CD14-positive monocyte (primary cell): ENCODE results near the gene KRTAP10-1. TPM values are rescaled to one million over a fixed set of nuclear protein-coding genes. Genes with fewer than 3 reads are reported as not detected.

Source experiments
- DNase-seq, 3 donors: peaks; one replicate each; pipeline ENCODE4 v3.0.0-alpha.2; 2011 to 2022
- H2AFZ ChIP-seq: 2 replicates; pipeline ENCODE4 v1.6.0; 2012; ENCODE audit warnings: mild to moderate bottlenecking, low read depth, low read length, inconsistent platforms; ENCODE audit not compliant: insufficient read depth, poor library complexity, severe bottlenecking
- H3K27ac ChIP-seq, 2 donors: 1 replicate in 1 of 2; 2 replicates in 1 of 2; pipeline ENCODE4 v1.5.1; 2012 to 2013; ENCODE audit warnings: low read length in 2 of 2, control low read depth in 1 of 2, inconsistent platforms in 1 of 2, low read depth in 1 of 2, mild to moderate bottlenecking in 1 of 2
- H3K27me3 ChIP-seq, 2 donors: one replicate each; pipeline versions ENCODE4 v1.6.0 to v1.6.1; 2011 to 2013; ENCODE audit warnings: low read length in 2 of 2; ENCODE audit not compliant: control insufficient read depth in 2 of 2, insufficient read depth in 2 of 2
- H3K36me3 ChIP-seq, 2 donors: replicated peaks in 1 of 2; 1 replicate in 1 of 2; 2 replicates in 1 of 2; pipeline versions ENCODE4 v1.5.1 to v1.6.1; 2012 to 2013; ENCODE audit warnings: low read length in 2 of 2, control low read depth in 1 of 2, inconsistent platforms in 1 of 2, mild to moderate bottlenecking in 1 of 2; ENCODE audit not compliant: insufficient read depth in 2 of 2, control insufficient read depth in 1 of 2
- H3K4me1 ChIP-seq, 2 donors: 1 replicate in 1 of 2; 2 replicates in 1 of 2; pipeline versions ENCODE4 v1.5.1 to v1.6.1; 2012 to 2013; ENCODE audit warnings: low read length in 2 of 2, control low read depth in 1 of 2, inconsistent platforms in 1 of 2, mild to moderate bottlenecking in 1 of 2, moderate library complexity in 1 of 2; ENCODE audit not compliant: insufficient read depth in 2 of 2, control insufficient read depth in 1 of 2
- H3K4me2 ChIP-seq: replicated peaks from 2 replicates; pipeline ENCODE3; 2012; ENCODE audit warnings: low read length, moderate library complexity, mild to moderate bottlenecking; ENCODE audit not compliant: poor library complexity, severe bottlenecking; ENCODE audit errors: extremely low read depth
- H3K4me3 ChIP-seq, 3 experiments: fragments of 200-600 bp in 1 of 3; sonication (generic) in 1 of 3; replicated peaks in 1 of 3; 1 replicate in 2 of 3; 2 replicates in 1 of 3; pipeline ENCODE4 v1.5.1; 2011 to 2013; ENCODE audit warnings: low read length in 3 of 3, mild to moderate bottlenecking in 3 of 3, control low read depth in 2 of 3, low read depth in 2 of 3, inconsistent platforms in 1 of 3, moderate library complexity in 1 of 3
- H3K79me2 ChIP-seq: 2 replicates; pipeline ENCODE4 v1.6.0; 2012; ENCODE audit warnings: mild to moderate bottlenecking, control low read depth, inconsistent platforms, low read length, moderate library complexity; ENCODE audit not compliant: insufficient read depth
- H3K9ac ChIP-seq: 2 replicates; pipeline ENCODE4 v1.6.0; 2017; ENCODE audit warnings: low read length, mild to moderate bottlenecking; ENCODE audit not compliant: insufficient read depth, poor library complexity, severe bottlenecking
- H3K9me3 ChIP-seq, 2 donors: replicated peaks in 1 of 2; 1 replicate in 1 of 2; 2 replicates in 1 of 2; pipeline versions ENCODE4 v1.5.1 to v1.6.1; 2012 to 2013; ENCODE audit warnings: low read length in 2 of 2, control low read depth in 1 of 2; ENCODE audit not compliant: control insufficient read depth in 1 of 2, insufficient read depth in 1 of 2
- H4K20me1 ChIP-seq: 2 replicates; pipeline ENCODE4 v1.6.0; 2012; ENCODE audit warnings: mild to moderate bottlenecking, low read length, control low read depth, moderate library complexity; ENCODE audit not compliant: insufficient read depth
- H3K27ac Mint-ChIP-seq, 7 donors: one replicate each; pipeline ENCODE4 v1.8.0; 2020; ENCODE audit warnings: mild to moderate bottlenecking in 7 of 7, mixed read lengths in 7 of 7, moderate library complexity in 6 of 7, inconsistent platforms in 2 of 7
- H3K27me3 Mint-ChIP-seq, 3 donors: one replicate each; pipeline ENCODE4 v1.8.0; 2021 to 2022; ENCODE audit warnings: low read depth in 3 of 3, mild to moderate bottlenecking in 3 of 3, mixed read lengths in 3 of 3, moderate library complexity in 3 of 3, inconsistent platforms in 1 of 3
- H3K36me3 Mint-ChIP-seq, 2 donors: one replicate each; pipeline ENCODE4 v1.8.0; 2020; ENCODE audit warnings: mixed read lengths in 2 of 2, inconsistent platforms in 1 of 2, mild to moderate bottlenecking in 1 of 2
- H3K4me1 Mint-ChIP-seq: one replicate; pipeline ENCODE4 v1.8.0; 2020; ENCODE audit warnings: mild to moderate bottlenecking, mixed read lengths
- H3K4me3 Mint-ChIP-seq, 2 donors: one replicate each; pipeline ENCODE4 v1.8.0; 2020; ENCODE audit warnings: mild to moderate bottlenecking in 2 of 2, mixed read lengths in 2 of 2, moderate library complexity in 1 of 2
- H3K9me3 Mint-ChIP-seq, 7 donors: one replicate each; pipeline ENCODE4 v1.8.0; 2020 to 2022; ENCODE audit warnings: mixed read lengths in 7 of 7, mild to moderate bottlenecking in 6 of 7, moderate library complexity in 6 of 7, inconsistent platforms in 2 of 7
- WGBS: methylation state at CpG from one replicate; pipeline ENCODE4 v1.1.5; 2013; ENCODE audit warnings: missing lambda C conversion rate; ENCODE audit not compliant: insufficient coverage; 5-methylcytosine and 5-hydroxymethylcytosine counted together
- intact Hi-C, 2 donors: fragments of 100-400 bp; cut with micrococcal nuclease; formaldehyde crosslinking; loops; one replicate each; pipeline versions ENCODE4 v1.15.0 to v1.15.1; 2023
- polyA plus RNA-seq, 3 donors: library from polyadenylated mRNA; depleted of rRNA in 1 of 3; unstranded in 2 of 3; stranded (reverse) in 1 of 3; fragments of 300-500 nt in 2 of 3; fragments of >200 nt in 1 of 3; fragmentation: Illumina TruSeq in 2 of 3; gene quantifications; 1 replicate in 2 of 3; 2 replicates in 1 of 3; pipeline ENCODE4 v1.2.3, GENCODE V29; 2012 to 2021
- TF ChIP-seq, protein P1 (sequence below): fragments of 200-600 bp; IDR thresholded peaks from one replicate; pipeline ENCODE4 v1.8.0; 2022; ENCODE audit warnings: antibody characterized with exemption, mild to moderate bottlenecking

KRTAP10-1 gene
- polyA plus RNA-seq, 3 donors = not detected

DNA sequence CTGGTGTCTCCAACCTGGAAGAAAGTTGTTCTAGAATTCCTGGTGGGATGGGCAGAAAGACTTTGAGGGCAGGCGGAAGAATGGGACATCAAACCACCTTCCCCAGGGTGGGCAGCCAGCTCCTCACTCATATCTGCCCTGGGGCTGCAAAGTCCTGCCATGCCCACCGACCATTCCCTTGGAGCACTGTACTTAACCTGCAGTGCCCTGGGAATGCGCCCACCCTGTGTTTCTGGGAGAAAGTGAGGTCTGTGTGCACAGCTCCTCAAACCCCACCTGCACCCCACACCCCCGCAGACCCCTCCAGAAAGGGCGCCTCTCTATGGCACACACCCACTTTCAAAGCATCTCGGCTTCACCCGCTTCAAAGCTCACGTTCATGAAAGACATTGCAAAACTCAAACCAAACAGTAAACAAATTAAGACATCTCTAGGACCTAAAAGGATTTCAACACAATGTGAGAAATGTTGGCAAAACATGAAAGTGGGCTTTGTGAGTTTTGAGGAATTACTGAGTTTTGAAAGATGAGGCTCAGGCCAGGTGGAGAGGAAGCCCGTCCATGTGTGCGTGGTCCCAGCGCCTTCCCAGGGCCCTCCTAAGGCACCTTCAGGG is 25.1 kb downstream of the KRTAP10-1 start:
- Histone ChIP-seq H3K79me2 (no peaks in the 10 kb centered on the region), H3K27me3 (peaks cover 0 to under 1% of the 10 kb centered on the region in 2 donors), H3K4me3 (no peak overlapping the region), H3K9me3 (peaks cover 0 to 4% of the 10 kb centered on the region in 2 donors), H4K20me1 (no peaks in the 10 kb centered on the region), H2AFZ (no peak overlapping the region), H3K4me1 (peaks cover 0 to 10% of the 10 kb centered on the region in 2 donors), H3K4me2 (no peak overlapping the region), H3K36me3 (no peaks in the 10 kb centered on the region), H3K27ac (no peak overlapping the region), H3K9ac (no peak overlapping the region)
- Mint-ChIP-seq H3K27ac (no peak overlapping the region), H3K9me3 (peaks cover 0 to 13% (median 2%) of the 10 kb centered on the region in 7 donors), H3K27me3 (peaks cover 0 to 9% (median 6%) of the 10 kb centered on the region in 3 donors), H3K4me3 (no peak overlapping the region), H3K36me3 (no peaks in the 10 kb centered on the region), H3K4me1 (peaks cover 3% of the 10 kb centered on the region)
- WGBS = 84% methylated on average over 5 of the region's 11 CpGs
- TF ChIP-seq, protein P1, sequence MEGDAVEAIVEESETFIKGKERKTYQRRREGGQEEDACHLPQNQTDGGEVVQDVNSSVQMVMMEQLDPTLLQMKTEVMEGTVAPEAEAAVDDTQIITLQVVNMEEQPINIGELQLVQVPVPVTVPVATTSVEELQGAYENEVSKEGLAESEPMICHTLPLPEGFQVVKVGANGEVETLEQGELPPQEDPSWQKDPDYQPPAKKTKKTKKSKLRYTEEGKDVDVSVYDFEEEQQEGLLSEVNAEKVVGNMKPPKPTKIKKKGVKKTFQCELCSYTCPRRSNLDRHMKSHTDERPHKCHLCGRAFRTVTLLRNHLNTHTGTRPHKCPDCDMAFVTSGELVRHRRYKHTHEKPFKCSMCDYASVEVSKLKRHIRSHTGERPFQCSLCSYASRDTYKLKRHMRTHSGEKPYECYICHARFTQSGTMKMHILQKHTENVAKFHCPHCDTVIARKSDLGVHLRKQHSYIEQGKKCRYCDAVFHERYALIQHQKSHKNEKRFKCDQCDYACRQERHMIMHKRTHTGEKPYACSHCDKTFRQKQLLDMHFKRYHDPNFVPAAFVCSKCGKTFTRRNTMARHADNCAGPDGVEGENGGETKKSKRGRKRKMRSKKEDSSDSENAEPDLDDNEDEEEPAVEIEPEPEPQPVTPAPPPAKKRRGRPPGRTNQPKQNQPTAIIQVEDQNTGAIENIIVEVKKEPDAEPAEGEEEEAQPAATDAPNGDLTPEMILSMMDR = no peak
- intact Hi-C loops = loop anchor here in 1 of 2 donors (5.0 kb wide), 1 partner anchor 277 kb away; no protein-coding TSS in a partner anchor
- no peak for DNase-seq

DNA sequence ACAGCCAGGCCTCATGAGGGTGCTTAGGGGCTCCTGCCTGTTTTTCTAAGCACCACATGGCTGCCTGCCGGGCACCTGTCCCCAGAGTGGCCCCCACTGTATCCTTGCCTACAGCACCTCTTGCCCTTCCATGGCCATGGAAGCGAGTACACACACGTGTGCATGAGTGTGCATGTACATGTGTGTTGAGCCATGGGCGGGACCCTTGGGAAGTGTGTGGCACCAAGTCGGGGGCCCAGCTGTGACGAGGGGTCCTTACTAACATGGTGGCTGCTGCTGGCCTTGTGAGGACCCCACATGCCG is 25.8 kb downstream of the KRTAP10-1 start:
- H3K4me1 Mint-ChIP-seq = peaks cover 3% of the 10 kb centered on the region
- H3K36me3 ChIP-seq = no peaks in the 10 kb centered on the region
- H3K27me3 ChIP-seq = peaks cover 0 to 3% of the 10 kb centered on the region in 2 donors
- H3K4me3 ChIP-seq = no peak overlapping the region
- H2AFZ ChIP-seq = no peak overlapping the region
- no peaks in the 10 kb centered on the region for H4K20me1 ChIP-seq
- H3K9me3 Mint-ChIP-seq = peaks cover 0 to 12% (median 2%) of the 10 kb centered on the region in 7 donors
- H3K27me3 Mint-ChIP-seq = peaks cover 0 to 9% (median 6%) of the 10 kb centered on the region in 3 donors
- H3K9ac ChIP-seq = no peak overlapping the region
- WGBS = 96% methylated on average over 6 of the region's 7 CpGs
- no peak overlapping the region for H3K4me3 Mint-ChIP-seq
- no peaks in the 10 kb centered on the region for H3K36me3 Mint-ChIP-seq
- peaks cover 0 to 4% of the 10 kb centered on the region in 2 donors for H3K9me3 ChIP-seq
- no peak overlapping the region for H3K27ac Mint-ChIP-seq
- TF ChIP-seq, protein P1 = no peak
- no peaks in the 10 kb centered on the region for H3K79me2 ChIP-seq
- H3K27ac ChIP-seq = no peak overlapping the region
- no peak overlapping the region for H3K4me2 ChIP-seq
- intact Hi-C loops = loop anchor here in 1 of 2 donors (5.0 kb wide), 1 partner anchor 278 kb away; no protein-coding TSS in a partner anchor
- DNase-seq = no peak
- peaks cover 0 to 10% of the 10 kb centered on the region in 2 donors for H3K4me1 ChIP-seq
